Bronchial epithelial cell (primary cell): Measurements from ENCODE around the gene FAM163B. TPM values are rescaled to one million over a fixed set of nuclear protein-coding genes. Genes with fewer than 3 reads are reported as not detected.

Source experiments
- DNase-seq: peaks from one replicate; pipeline ENCODE4 v3.0.0-alpha.2; 2010; ENCODE audit warnings: low read depth
- FAIRE-seq: peaks from 2 replicates; lab custom pipeline; 2011; peaks lifted over from hg19 to GRCh38; lab: Jason Lieb, UNC
- H3K27me3 ChIP-seq: 2 replicates; pipeline ENCODE4 v1.5.1; 2011; ENCODE audit warnings: low read length; ENCODE audit not compliant: control insufficient read depth, insufficient read depth
- H3K36me3 ChIP-seq: 2 replicates; pipeline ENCODE4 v1.5.1; 2011; ENCODE audit warnings: low read length; ENCODE audit not compliant: control insufficient read depth, insufficient read depth
- H3K4me3 ChIP-seq: 2 replicates; pipeline ENCODE4 v1.5.1; 2011; ENCODE audit warnings: mild to moderate bottlenecking, low read depth, low read length, control low read depth
- CTCF ChIP-seq: IDR thresholded peaks from 2 replicates; pipeline ENCODE4 v1.5.1; 2011; ENCODE audit warnings: mild to moderate bottlenecking, moderate library complexity, low read length, control low read depth, inconsistent platforms; ENCODE audit not compliant: insufficient read depth, severe bottlenecking
- total RNA-seq: library from RNA; depleted of rRNA; stranded (reverse); fragments of >200 nt; gene quantifications from 2 replicates; pipeline ENCODE4 v1.2.1, GENCODE V29; 2014

Gene FAM163B
- total RNA-seq, 1 donor from 2014 or later, result not detected

GRCh38 chr9:133584559-133585476, 24.4 kb downstream of the FAM163B start:
- Histone ChIP-seq H3K36me3 (no peaks in the 10 kb centered on the region), H3K27me3 (peaks cover 13% of the 10 kb centered on the region), H3K4me3 (no peak overlapping the region)
- no peak for TF ChIP-seq CTCF
- no peak for DNase-seq
- no peak for FAIRE-seq

GRCh38 chr9:133584167-133584558, 25.0 kb downstream of the FAM163B start:
- H3K36me3 ChIP-seq, result no peaks in the 10 kb centered on the region
- H3K27me3 ChIP-seq, result peaks cover 13% of the 10 kb centered on the region
- DNase-seq, result no peak
- no peak for TF ChIP-seq CTCF
- no peak for FAIRE-seq
- no peak overlapping the region for H3K4me3 ChIP-seq

GRCh38 chr9:133583586-133583985, 25.6 kb downstream of the FAM163B start:
- Histone ChIP-seq H3K27me3 (peaks cover 13% of the 10 kb centered on the region), H3K4me3 (no peak overlapping the region), H3K36me3 (no peaks in the 10 kb centered on the region)
- FAIRE-seq (no peak), DNase-seq (no peak)
- no peak for TF ChIP-seq CTCF

- no peaks in the 10 kb centered on the region for H3K36me3 ChIP-seq
- TF ChIP-seq CTCF, result no peak
- no peak for DNase-seq
- no peak overlapping the region for H3K4me3 ChIP-seq
- peaks cover 13% of the 10 kb centered on the region for H3K27me3 ChIP-seq
- FAIRE-seq, result no peak
Observed at GRCh38 chr9:133583111-133583510, 26.1 kb downstream of the FAM163B start.

- Histone ChIP-seq H3K36me3 (no peaks in the 10 kb centered on the region), H3K4me3 (no peak overlapping the region), H3K27me3 (peaks cover 13% of the 10 kb centered on the region)
- DNase-seq, result no peak
- FAIRE-seq, result no peak
- TF ChIP-seq CTCF, result no peak
Observed at GRCh38 chr9:133582501-133583045, 26.6 kb downstream of the FAM163B start.
